HepG2 (cell line): ENCODE data around the gene CD7. TPM values are rescaled to one million over a fixed set of nuclear protein-coding genes. Genes with fewer than 3 reads are reported as not detected.

ENCODE experiments used
- CHD4 ChIP-seq: fragments of 200-600 bp; sonication (generic); IDR thresholded peaks from 2 replicates; pipeline ENCODE4 v1.7.0; 2017; ENCODE audit warnings: mild to moderate bottlenecking, low read length, borderline replicate concordance
- ISX ChIP-seq: sonication (generic); formaldehyde crosslinking; conservative IDR thresholded peaks from 2 replicates; pipeline ENCODE4 v1.5.0; 2020; ENCODE audit warnings: missing genetic modification reagents
- JUND ChIP-seq: sonication (generic); formaldehyde crosslinking; IDR thresholded peaks from 2 replicates; pipeline ENCODE4 v1.8.0; 2022; ENCODE audit warnings: mild to moderate bottlenecking, missing genetic modification reagents
- NR2C2 ChIP-seq: sonication (generic); formaldehyde crosslinking; IDR thresholded peaks from 2 replicates; pipeline ENCODE4 v1.4.0; 2020; ENCODE audit warnings: missing genetic modification reagents, mild to moderate bottlenecking, moderate library complexity, borderline replicate concordance
- NRL ChIP-seq: sonication (generic); formaldehyde crosslinking; IDR thresholded peaks from 2 replicates; pipeline ENCODE4 v1.5.0; 2020; ENCODE audit warnings: missing genetic modification reagents, mild to moderate bottlenecking, moderate library complexity, borderline replicate concordance
- PCBP1 ChIP-seq: fragments of 200-400 bp; formaldehyde crosslinking; IDR thresholded peaks from 2 replicates; pipeline ENCODE4 v1.6.1; 2017; ENCODE audit warnings: mild to moderate bottlenecking, low read depth, low read length, borderline replicate concordance
- REXO4 ChIP-seq: sonication (generic); formaldehyde crosslinking; IDR thresholded peaks from 2 replicates; pipeline ENCODE4 v1.8.0; 2022; ENCODE audit warnings: missing genetic modification reagents, mild to moderate bottlenecking, borderline replicate concordance
- SNAI1 ChIP-seq: sonication (generic); formaldehyde crosslinking; IDR thresholded peaks from 2 replicates; pipeline ENCODE4 v1.5.0; 2020; ENCODE audit warnings: mild to moderate bottlenecking, missing genetic modification reagents, borderline replicate concordance
- SRY ChIP-seq: sonication (generic); formaldehyde crosslinking; IDR thresholded peaks from 2 replicates; pipeline ENCODE4 v1.8.0; 2022; ENCODE audit warnings: mild to moderate bottlenecking, missing genetic modification reagents
- SUZ12 ChIP-seq: fragments of 150-350 bp; IDR thresholded peaks from 2 replicates; pipeline ENCODE4 v1.6.1; 2014; ENCODE audit warnings: low read depth, low read length
- TAF1 ChIP-seq: sonication (generic); formaldehyde crosslinking; IDR thresholded peaks from 2 replicates; pipeline ENCODE4 v1.4.0; 2020; ENCODE audit warnings: missing genetic modification reagents
- USF2 ChIP-seq, 2 experiments: sonication (generic) in 1 of 2; formaldehyde crosslinking in 1 of 2; IDR thresholded peaks; 2 replicates each; pipeline versions ENCODE4 v1.5.1 to v1.6.1; 2011 to 2020; ENCODE audit warnings: borderline replicate concordance in 1 of 2, low read depth in 1 of 2, low read length in 1 of 2, mild to moderate bottlenecking in 1 of 2, missing genetic modification reagents in 1 of 2, moderate library complexity in 1 of 2
- ZNF136 ChIP-seq: sonication (generic); formaldehyde crosslinking; IDR thresholded peaks from 2 replicates; pipeline ENCODE4 v1.8.1; 2022; ENCODE audit warnings: low read depth, mild to moderate bottlenecking, moderate library complexity, missing genetic modification reagents
- ZNF205 ChIP-seq: IDR thresholded peaks from 2 replicates; pipeline ENCODE4 v1.6.1; 2018; ENCODE audit warnings: missing biosample characterization, missing genetic modification reagents
- ZNF30 ChIP-seq: sonication (generic); formaldehyde crosslinking; IDR thresholded peaks from 2 replicates; pipeline ENCODE4 v1.5.0; 2020; ENCODE audit warnings: mild to moderate bottlenecking, missing genetic modification reagents
- ZNF451 ChIP-seq: sonication (generic); formaldehyde crosslinking; IDR thresholded peaks from 2 replicates; pipeline ENCODE4 v1.5.0; 2020; ENCODE audit warnings: mild to moderate bottlenecking, missing genetic modification reagents
- polyA plus RNA-seq, 8 experiments: library from polyadenylated mRNA; depleted of rRNA in 3 of 8; stranded (reverse) in 7 of 8; unstranded in 1 of 8; fragments of >200 nt; fragmentation: Illumina TruSeq in 4 of 8; extraction: Trizol in 4 of 8; gene quantifications; 2 replicates each; pipeline versions ENCODE4 v1.2.1 to v1.2.3, GENCODE V29; 2011 to 2016; ENCODE audit warnings: low read depth in 4 of 8, missing spikeins in 1 of 8, mixed read lengths in 1 of 8; ENCODE audit not compliant: insufficient read depth in 1 of 8
- total RNA-seq, 5 experiments: library from RNA; depleted of rRNA; stranded (reverse); fragments of >200 nt; fragmentation: Illumina TruSeq; extraction: Trizol; gene quantifications; 2 replicates each; pipeline ENCODE4 v1.2.3, GENCODE V29; 2016; ENCODE audit warnings: low read depth in 1 of 5
- TF ChIP-seq, protein P1 (sequence below): sonication (generic); formaldehyde crosslinking; IDR thresholded peaks from 2 replicates; pipeline ENCODE4 v1.4.0; 2020; ENCODE audit warnings: missing genetic modification reagents
- TF ChIP-seq, protein P2 (sequence below): sonication (generic); formaldehyde crosslinking; IDR thresholded peaks from 2 replicates; pipeline ENCODE4 v1.5.1; 2020; ENCODE audit warnings: mild to moderate bottlenecking, moderate library complexity, missing genetic modification reagents
- TF ChIP-seq, protein P3 (sequence below): sonication (generic); formaldehyde crosslinking; conservative IDR thresholded peaks from 2 replicates; pipeline ENCODE4 v1.4.0; 2020; ENCODE audit warnings: missing genetic modification reagents

CD7 gene
- total and polyA plus RNA-seq, 2 of the 13 experiments (the other 11 are each of a cell fraction or from before 2014, with no cell fraction given): 67.6 to 76.4 TPM

DNA sequence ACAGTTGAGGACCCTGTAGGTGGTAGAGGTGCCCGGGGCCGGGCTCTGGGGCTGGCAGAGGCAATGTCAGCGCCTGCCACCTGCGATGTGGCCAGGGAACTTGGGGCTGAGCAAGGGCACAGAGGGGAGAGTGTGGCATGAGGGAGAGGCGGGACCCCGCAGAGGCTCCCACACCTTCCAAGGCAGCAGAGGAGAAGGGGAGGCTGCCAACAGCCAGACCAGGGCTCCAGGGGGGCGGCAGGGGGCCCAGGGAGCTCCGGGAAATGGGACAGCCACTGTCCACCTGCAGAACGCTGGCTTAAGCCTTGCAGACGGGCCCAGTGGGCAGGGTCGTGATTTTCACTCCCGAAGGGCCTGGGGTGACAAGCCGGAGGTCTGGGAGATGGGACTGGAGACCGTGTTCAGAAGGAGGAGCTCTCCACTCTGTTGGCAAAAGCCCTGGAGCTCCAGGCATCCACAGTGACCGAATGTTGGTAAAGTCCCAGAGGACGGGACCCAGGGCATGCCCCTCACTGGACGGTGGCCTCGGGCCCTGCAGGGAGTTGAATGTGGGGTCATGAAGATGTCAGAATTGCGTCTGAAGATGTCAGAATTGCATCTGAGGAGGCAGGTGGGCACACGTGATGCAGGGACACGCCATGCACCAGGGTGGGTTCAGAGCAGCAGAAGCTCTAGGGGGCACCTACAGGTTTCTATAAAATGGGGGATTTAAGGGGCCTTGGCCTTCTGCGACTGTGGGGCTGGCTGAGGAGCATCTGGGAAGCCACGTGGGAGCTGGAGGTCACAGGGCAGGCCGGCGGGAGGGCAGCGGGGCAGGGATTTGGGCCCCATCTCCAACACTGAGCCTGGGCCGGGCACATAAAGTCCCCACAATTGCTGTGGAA is 18.6 kb downstream of the CD7 start (continued):
- TF ChIP-seq, protein P1, sequence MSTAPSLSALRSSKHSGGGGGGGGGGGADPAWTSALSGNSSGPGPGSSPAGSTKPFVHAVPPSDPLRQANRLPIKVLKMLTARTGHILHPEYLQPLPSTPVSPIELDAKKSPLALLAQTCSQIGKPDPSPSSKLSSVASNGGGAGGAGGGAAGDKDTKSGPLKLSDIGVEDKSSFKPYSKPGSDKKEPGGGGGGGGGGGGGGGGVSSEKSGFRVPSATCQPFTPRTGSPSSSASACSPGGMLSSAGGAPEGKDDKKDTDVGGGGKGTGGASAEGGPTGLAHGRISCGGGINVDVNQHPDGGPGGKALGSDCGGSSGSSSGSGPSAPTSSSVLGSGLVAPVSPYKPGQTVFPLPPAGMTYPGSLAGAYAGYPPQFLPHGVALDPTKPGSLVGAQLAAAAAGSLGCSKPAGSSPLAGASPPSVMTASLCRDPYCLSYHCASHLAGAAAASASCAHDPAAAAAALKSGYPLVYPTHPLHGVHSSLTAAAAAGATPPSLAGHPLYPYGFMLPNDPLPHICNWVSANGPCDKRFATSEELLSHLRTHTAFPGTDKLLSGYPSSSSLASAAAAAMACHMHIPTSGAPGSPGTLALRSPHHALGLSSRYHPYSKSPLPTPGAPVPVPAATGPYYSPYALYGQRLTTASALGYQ (CRISPR knock-in tag): no peak
- TF ChIP-seq, protein P2, sequence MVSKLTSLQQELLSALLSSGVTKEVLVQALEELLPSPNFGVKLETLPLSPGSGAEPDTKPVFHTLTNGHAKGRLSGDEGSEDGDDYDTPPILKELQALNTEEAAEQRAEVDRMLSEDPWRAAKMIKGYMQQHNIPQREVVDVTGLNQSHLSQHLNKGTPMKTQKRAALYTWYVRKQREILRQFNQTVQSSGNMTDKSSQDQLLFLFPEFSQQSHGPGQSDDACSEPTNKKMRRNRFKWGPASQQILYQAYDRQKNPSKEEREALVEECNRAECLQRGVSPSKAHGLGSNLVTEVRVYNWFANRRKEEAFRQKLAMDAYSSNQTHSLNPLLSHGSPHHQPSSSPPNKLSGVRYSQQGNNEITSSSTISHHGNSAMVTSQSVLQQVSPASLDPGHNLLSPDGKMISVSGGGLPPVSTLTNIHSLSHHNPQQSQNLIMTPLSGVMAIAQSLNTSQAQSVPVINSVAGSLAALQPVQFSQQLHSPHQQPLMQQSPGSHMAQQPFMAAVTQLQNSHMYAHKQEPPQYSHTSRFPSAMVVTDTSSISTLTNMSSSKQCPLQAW: peak; percentile 17
- TF ChIP-seq CHD4: no peak
- TF ChIP-seq ZNF136 (CRISPR knock-in tag): 0 out of 2 replicates have a peak, but pooled peaks have one; percentile 11
- 0 out of 2 replicates have a peak, but pooled peaks have one; percentile 17 for TF ChIP-seq ZNF205 (CRISPR knock-in tag)
- no peak for TF ChIP-seq ISX (CRISPR knock-in tag)
- TF ChIP-seq JUND (CRISPR knock-in tag): 0 out of 2 replicates have a peak, but pooled peaks have one; percentile 11
- no peak for TF ChIP-seq ZNF30
- TF ChIP-seq TAF1 (CRISPR knock-in tag): no peak
- TF ChIP-seq NRL (CRISPR knock-in tag): peak; percentile 7; the same call in 1 of the 2 replicates
- no peak for TF ChIP-seq USF2 (IDR thresholded peaks at IDR 0.05; ENCODE audit: low read depth, low read length)
- no peak; the same call in 1 of the 2 replicates for TF ChIP-seq USF2 (CRISPR knock-in tag; IDR thresholded peaks at IDR 0.05; ENCODE audit: borderline replicate concordance)
- no peak for TF ChIP-seq ZNF451 (CRISPR knock-in tag)
- TF ChIP-seq REXO4 (CRISPR knock-in tag): no peak
- no peak for TF ChIP-seq SUZ12
- TF ChIP-seq NR2C2: peak; percentile 30; the same call in 1 of the 2 replicates
- TF ChIP-seq SRY (CRISPR knock-in tag): no peak
- TF ChIP-seq SNAI1 (CRISPR knock-in tag): 0 out of 2 replicates have a peak, but pooled peaks have one; percentile 6
- TF ChIP-seq, protein P3, sequence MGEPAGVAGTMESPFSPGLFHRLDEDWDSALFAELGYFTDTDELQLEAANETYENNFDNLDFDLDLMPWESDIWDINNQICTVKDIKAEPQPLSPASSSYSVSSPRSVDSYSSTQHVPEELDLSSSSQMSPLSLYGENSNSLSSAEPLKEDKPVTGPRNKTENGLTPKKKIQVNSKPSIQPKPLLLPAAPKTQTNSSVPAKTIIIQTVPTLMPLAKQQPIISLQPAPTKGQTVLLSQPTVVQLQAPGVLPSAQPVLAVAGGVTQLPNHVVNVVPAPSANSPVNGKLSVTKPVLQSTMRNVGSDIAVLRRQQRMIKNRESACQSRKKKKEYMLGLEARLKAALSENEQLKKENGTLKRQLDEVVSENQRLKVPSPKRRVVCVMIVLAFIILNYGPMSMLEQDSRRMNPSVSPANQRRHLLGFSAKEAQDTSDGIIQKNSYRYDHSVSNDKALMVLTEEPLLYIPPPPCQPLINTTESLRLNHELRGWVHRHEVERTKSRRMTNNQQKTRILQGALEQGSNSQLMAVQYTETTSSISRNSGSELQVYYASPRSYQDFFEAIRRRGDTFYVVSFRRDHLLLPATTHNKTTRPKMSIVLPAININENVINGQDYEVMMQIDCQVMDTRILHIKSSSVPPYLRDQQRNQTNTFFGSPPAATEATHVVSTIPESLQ (CRISPR knock-in tag): no peak
- 0 out of 2 replicates have a peak, but pooled peaks have one; percentile 7 for TF ChIP-seq PCBP1
